Body of pancreas (tissue), 4 donors: ENCODE measurements around the gene RAB15. TPM values are rescaled to one million over a fixed set of nuclear protein-coding genes. Genes with fewer than 3 reads are reported as not detected.

ENCODE experiments used
- ATAC-seq: fragments of 150-250 bp; one replicate; pipeline ENCODE4 v1.9.1; 2016
- DNase-seq, 4 donors: peaks; one replicate each; pipeline ENCODE4 v3.0.0-alpha.2; 2019
- H3K27ac ChIP-seq, 4 donors: fragments of 200-600 bp; sonication (generic); 1 replicate in 3 of 4; 2 replicates in 1 of 4; pipeline versions ENCODE4 v1.5.1 to v1.6.1; 2016 to 2019; ENCODE audit warnings: mild to moderate bottlenecking in 1 of 4, mixed read lengths in 1 of 4, moderate library complexity in 1 of 4
- H3K27me3 ChIP-seq, 2 donors: fragments of 200-600 bp; sonication (generic); one replicate each; pipeline ENCODE4 v1.6.0; 2016; ENCODE audit warnings: mild to moderate bottlenecking in 1 of 2
- H3K36me3 ChIP-seq, 2 donors: fragments of 200-600 bp; sonication (generic); replicated peaks in 1 of 2; 2 replicates each; pipeline ENCODE4 v1.5.1; 2016; ENCODE audit warnings: low read depth in 2 of 2; ENCODE audit not compliant: insufficient read depth in 1 of 2
- H3K4me1 ChIP-seq: fragments of 200-600 bp; sonication (generic); one replicate; pipeline ENCODE4 v1.6.0; 2016
- H3K4me3 ChIP-seq, 2 donors: fragments of 200-600 bp; sonication (generic); 1 replicate in 1 of 2; 2 replicates in 1 of 2; pipeline ENCODE4 v1.5.1; 2016 to 2019
- H3K9me3 ChIP-seq, 3 donors: fragments of 200-600 bp; sonication (generic); 1 replicate in 2 of 3; 2 replicates in 1 of 3; pipeline ENCODE4 v1.5.1; 2016
- CTCF ChIP-seq, 7 experiments: fragments of 450-650 bp in 4 of 7; fragments of 200-600 bp in 3 of 7; sonication (generic) in 3 of 7; IDR thresholded peaks; one replicate each; pipeline ENCODE4 v1.5.1; 2016 to 2019; ENCODE audit warnings: antibody characterized with exemption in 7 of 7
- POLR2A ChIP-seq, 3 donors: fragments of 450-650 bp; IDR thresholded peaks; one replicate each; pipeline ENCODE4 v1.6.1; 2016; ENCODE audit warnings: antibody characterized with exemption in 3 of 3, mild to moderate bottlenecking in 2 of 3
- WGBS, 2 donors: methylation state at CpG; one replicate each; pipeline ENCODE4 v1.1.5; 2017; 5-methylcytosine and 5-hydroxymethylcytosine counted together
- intact Hi-C: fragments of 100-400 bp; cut with DNase I; formaldehyde crosslinking; loops from one replicate; pipeline ENCODE4 v1.15.1; 2023
- total RNA-seq, 2 donors: library from RNA; depleted of rRNA; stranded (reverse); fragments of >200 nt; gene quantifications; one replicate each; pipeline ENCODE4 v1.1.0, GENCODE V29; 2016

Gene RAB15
- total RNA-seq, 2 donors from 2014 or later, result 10.1 to 19.8 TPM

DNA sequence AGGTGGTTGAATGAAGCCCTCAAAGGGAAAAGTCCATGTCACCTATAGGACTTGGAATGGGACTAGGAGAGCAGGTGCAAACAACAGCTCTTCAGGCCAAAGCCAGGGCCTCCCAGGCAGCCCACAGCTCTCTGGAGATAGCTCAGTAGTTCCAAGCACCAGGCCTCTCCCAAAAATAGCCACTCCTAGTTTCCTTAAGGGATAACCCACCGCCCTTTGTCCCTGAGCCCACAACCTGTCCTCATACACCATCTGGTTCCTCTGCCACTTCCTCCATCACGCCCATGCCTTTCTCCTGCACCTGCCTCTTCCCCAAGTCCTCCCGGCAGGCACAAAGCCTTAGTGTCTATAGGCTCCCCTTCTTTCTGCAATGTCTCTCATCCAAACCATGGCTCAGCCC is 2.1 kb downstream of the RAB15 start:
- TF ChIP-seq POLR2A (IDR thresholded peaks at IDR 0.05), result no peak
- no peak for TF ChIP-seq CTCF (IDR thresholded peaks at IDR 0.05)
- 76 to 87% methylated on average over 3 of the region's 3 CpGs for WGBS, 2 donors
- intact Hi-C loops, result loop anchor here (10.0 kb wide), 1 partner anchor 145 kb away; no protein-coding TSS in a partner anchor
- no peaks in the 10 kb centered on the region for H3K36me3 ChIP-seq
- ATAC-seq, result no peak
- no peak overlapping the region for H3K27ac ChIP-seq
- no peaks in the 10 kb centered on the region for H3K27me3 ChIP-seq
- peaks cover 17% of the 10 kb centered on the region for H3K4me1 ChIP-seq
- H3K4me3 ChIP-seq, result no peak overlapping the region
- no peak for DNase-seq
- H3K9me3 ChIP-seq, result no peaks in the 10 kb centered on the region

GRCh38 chr14:64968651-64969050 is 3.5 kb downstream of the RAB15 start:
- no peak for TF ChIP-seq POLR2A (IDR thresholded peaks at IDR 0.05)
- TF ChIP-seq CTCF (IDR thresholded peaks at IDR 0.05), result no peak
- H3K27ac ChIP-seq, result no peak overlapping the region
- intact Hi-C loops, result no loop called here
- H3K27me3 ChIP-seq, result no peaks in the 10 kb centered on the region
- no peak overlapping the region for H3K4me3 ChIP-seq
- 82 to 86% methylated on average over 6 of the region's 6 CpGs for WGBS, 2 donors
- DNase-seq (no peak), ATAC-seq (no peak)
- peaks cover 17% of the 10 kb centered on the region for H3K4me1 ChIP-seq
- H3K9me3 ChIP-seq, result no peaks in the 10 kb centered on the region
- H3K36me3 ChIP-seq, result no peaks in the 10 kb centered on the region

GRCh38 chr14:64968167-64968566 is 4.0 kb downstream of the RAB15 start:
- no peak for TF ChIP-seq CTCF (IDR thresholded peaks at IDR 0.05)
- no peak for TF ChIP-seq POLR2A (IDR thresholded peaks at IDR 0.05)
- WGBS, 2 donors, result 91 to 92% methylated on average over 7 of the region's 7 CpGs
- Histone ChIP-seq H3K4me3 (no peak overlapping the region), H3K4me1 (peaks cover 17% of the 10 kb centered on the region), H3K27ac (no peak overlapping the region), H3K36me3 (no peaks in the 10 kb centered on the region), H3K9me3 (no peaks in the 10 kb centered on the region), H3K27me3 (no peaks in the 10 kb centered on the region)
- DNase-seq, result no peak
- intact Hi-C loops, result no loop called here
- no peak for ATAC-seq

- no peaks in the 10 kb centered on the region for H3K36me3 ChIP-seq
- H3K4me3 ChIP-seq, result no peak overlapping the region
- ATAC-seq (no peak), DNase-seq (no peak)
- 60 to 97% methylated on average over 2 of the region's 2 CpGs for WGBS, 2 donors
- H3K27ac ChIP-seq, result no peak overlapping the region
- H3K9me3 ChIP-seq, result no peaks in the 10 kb centered on the region
- H3K27me3 ChIP-seq, result no peaks in the 10 kb centered on the region
- peaks cover 11% of the 10 kb centered on the region for H3K4me1 ChIP-seq
- TF ChIP-seq CTCF (IDR thresholded peaks at IDR 0.05) (no peak), POLR2A (IDR thresholded peaks at IDR 0.05) (no peak)
- intact Hi-C loops, result no loop called here
These were observed 5.2 kb downstream of the RAB15 start for GRCh38 chr14:64966976-64967375.

DNA sequence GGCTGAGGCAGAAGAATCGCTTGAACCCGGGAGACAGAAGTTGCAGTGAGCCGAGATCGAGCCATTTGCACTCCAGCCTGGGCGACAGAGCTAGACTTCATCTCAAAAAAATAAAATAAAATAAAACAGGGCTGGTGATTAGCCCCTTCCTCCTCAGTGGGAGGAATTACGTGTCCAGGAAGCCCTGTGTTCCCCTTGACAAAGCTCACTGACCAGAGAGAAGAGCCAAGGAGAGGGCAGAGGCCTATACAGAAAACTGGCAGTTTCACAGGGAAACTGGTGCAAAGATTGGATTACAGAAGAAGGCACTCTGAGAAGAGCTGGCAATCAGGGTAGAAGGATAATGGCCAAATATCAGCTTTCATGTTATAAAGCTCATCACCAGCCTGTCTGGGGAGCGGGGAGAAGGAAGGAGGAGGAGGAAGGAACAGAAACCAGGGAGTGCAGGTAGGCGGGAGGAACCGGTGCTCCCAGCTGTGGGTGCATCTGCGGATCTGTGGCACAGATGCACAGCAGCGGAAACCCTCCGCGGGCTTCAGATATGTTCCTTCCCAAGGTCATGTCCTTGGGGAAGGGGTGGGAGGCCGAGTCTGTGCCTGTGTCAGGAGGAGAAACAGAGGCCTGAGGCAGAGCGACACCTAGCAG is 6.7 kb downstream of the RAB15 start:
- DNase-seq (no peak), ATAC-seq (no peak)
- no peaks in the 10 kb centered on the region for H3K36me3 ChIP-seq
- H3K27ac ChIP-seq, result no peak overlapping the region
- H3K4me3 ChIP-seq, result no peak overlapping the region
- no peaks in the 10 kb centered on the region for H3K9me3 ChIP-seq
- no peaks in the 10 kb centered on the region for H3K27me3 ChIP-seq
- 78 to 81% methylated on average over 15 of the region's 15 CpGs for WGBS, 2 donors
- TF ChIP-seq POLR2A (IDR thresholded peaks at IDR 0.05), result no peak
- no peak for TF ChIP-seq CTCF (IDR thresholded peaks at IDR 0.05)
- peaks cover 8% of the 10 kb centered on the region for H3K4me1 ChIP-seq
- intact Hi-C loops, result no loop called here
